NCI-H187 (cell line): ENCODE data around the gene CDH19.
"Not testable (repeated sequence)": the region's sequence is repeated elsewhere in the genome, so short reads cannot be mapped to it uniquely, and the experiment has no call there.

Experiments used
- DNase-seq, 2 experiments: peaks; one replicate each; lab custom pipeline; 2025; lab: John Stamatoyannopoulos, UW

CDH19 gene

GRCh38 chr18:66562279-66562678 is 41.6 kb downstream of the CDH19 start:
- DNase-seq = no peak

GRCh38 chr18:66560094-66560493 is 43.8 kb downstream of the CDH19 start:
- no peak for DNase-seq

- no peak for DNase-seq
These were observed 45.1 kb downstream of the CDH19 start for GRCh38 chr18:66558773-66559172.

DNA sequence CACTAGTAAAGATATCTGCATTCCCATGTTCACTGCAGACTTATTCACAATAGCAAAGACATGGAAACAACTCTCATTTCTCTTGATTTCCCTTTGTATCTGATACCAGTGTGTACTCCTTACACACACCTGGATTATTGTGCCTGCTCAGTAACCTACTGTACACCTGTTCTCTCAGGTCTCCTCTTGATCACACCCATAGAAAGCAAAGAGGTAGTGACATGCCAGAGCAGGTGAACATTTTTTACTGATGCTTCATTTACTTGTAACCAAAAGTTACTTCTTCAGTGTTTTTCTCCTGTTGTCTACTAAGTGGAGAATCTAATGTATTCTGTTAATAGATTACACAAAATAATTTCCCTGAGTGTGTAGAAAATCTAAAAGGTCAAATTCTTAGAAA is 46.8 kb downstream of the CDH19 start:
- no peak for DNase-seq

DNA sequence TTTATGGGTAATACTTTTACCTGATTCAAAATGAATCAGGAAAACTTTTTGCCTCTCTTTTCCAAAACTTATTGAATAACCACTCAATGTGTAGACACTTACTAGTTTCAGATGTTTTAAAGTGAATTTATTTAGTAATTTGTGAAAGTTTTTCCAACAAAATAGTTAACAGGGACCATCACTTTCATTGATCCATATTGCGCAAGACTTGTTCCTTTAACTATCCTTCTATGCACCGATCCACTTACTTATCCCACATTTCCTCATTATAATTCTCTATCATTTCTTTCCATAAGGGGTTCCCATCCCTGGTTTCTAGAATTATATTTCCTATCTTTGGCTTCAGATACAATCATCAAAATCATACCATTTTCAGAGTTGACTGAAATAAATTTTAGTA is 48.3 kb downstream of the CDH19 start:
- DNase-seq = no peak

DNA sequence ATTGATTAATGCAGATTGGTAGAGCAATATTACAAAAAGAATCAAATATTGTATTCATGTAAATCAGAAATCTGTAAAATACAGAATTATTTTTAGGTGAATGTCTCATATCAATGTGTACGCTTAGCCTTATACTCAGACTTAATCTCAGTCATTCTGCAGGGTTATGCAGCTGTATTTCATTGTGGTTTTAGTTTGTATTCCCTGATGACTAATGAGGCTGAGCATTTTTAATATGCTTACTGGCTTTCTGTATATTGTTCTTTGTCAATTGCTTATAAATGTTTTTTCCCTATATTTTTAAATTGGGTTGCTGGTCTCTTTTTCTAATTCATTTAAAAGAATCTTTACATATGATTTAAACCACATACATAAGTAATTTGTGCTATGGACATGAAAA is 50.1 kb downstream of the CDH19 start:
- no peak for DNase-seq

GRCh38 chr18:66550366-66550765 is 53.5 kb downstream of the CDH19 start:
- DNase-seq = no peak

DNA sequence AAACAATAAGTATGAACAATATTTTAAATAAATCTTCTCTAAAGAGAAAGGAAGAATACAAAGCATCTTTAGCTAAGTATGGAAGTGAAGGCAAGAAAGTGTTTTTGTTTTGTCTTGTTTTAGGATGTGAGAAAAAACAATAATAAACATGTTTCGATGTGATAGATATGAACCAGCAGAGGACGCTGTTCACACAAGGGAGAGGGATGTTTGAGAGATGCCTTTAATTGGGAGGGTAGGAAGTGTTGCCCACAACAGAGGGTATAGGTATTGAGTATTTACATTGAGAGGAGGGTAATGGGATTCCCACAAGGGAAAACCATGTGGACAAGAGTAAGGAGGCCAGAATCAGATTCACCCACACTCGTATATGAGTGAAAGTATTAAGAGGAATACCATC is 55.1 kb downstream of the CDH19 start:
- no peak for DNase-seq

DNA sequence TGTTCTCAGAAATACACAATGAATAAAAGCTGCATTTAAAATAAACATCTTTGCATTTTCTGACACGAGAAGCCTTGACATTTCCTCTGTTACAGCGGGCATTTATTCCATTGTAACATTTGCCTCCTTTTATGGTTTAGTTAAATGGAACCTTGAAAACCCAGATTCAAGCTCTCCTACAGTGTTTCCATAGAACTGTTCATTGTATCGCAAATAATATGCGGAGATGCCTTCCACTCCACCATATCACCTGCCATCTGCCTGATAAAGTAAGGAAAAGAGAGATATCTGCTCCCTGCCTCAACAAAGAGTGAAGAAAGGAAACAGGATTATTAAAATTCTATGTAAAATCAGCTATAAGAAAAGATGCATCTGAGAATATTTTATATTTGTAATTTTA is 69.8 kb downstream of the CDH19 start:
- no peak for DNase-seq

GRCh38 chr18:66533693-66534092 is 70.2 kb downstream of the CDH19 start:
- no peak for DNase-seq

DNA sequence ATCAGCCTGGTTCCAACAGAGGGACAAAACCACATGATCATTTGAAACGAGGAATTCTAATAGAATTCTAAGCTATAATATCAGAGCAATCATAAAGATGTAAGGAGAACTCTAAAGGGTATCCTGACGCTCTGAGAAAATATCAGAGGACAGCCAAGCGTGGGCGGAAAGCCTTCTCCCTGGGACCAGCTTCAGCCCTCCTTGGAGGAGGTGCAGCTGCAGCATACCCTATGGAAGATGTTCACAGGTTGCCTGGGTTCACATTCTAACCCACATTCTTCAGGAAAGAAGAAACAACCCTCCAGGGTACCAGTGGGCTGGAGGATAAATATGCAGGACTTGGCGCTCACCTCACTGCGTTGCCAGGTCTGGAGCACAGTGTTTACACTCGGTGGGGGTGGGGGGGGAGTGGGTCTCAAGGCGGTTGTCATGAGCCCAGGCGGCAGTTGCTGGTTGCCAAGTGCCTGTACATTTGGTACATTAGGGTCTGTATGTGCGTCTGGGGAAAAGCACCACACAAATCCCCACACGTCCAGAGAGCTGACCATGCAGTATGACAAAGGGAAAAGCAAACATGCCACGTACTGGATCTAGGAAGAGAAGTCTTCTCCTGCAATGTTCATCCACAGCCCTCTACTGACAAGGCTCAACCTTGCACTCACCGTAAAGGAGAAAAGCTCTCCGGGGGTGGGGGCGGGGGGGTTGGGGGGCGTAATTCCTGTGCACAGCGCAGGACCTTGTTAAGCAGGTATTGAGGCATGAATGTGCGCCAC is 80.5 kb downstream of the CDH19 start:
- no peak for DNase-seq

DNA sequence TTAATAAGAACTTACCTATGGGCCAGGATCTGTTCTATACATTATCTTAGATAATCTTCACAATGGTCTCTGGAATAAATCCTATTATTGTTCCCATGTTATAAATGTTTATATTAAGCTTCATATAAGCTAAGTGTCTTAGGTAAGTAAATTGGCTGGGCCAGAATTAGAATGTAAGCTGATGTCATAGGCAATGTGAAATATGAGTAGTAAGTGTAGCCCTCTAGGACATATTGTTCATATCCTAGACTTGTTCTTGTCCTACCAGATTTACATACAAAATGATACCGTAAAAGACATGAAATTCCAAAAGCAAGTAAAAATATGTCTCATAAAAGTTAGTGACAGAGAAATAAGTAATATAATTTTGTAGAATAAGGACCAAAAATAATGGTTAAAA is 89.9 kb downstream of the CDH19 start:
- no peak for DNase-seq

DNA sequence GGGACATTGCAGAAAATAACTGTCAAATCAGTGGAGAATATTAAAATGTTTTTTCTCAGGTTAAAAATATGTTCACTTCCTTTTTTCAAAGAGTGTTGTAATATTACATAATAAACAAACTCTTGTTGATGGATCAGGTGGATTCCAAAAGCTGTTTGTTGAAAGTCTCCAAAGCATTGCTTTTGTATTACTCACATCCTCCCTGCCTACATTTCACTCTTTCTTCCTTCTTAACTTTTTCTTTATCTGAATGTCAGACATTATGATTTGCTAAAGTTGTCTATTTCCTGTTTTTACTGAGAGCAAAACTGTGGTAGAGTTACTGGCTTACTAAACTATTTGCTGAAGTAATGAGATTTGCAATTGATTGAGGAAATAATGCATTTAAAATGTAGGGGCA is 92.1 kb downstream of the CDH19 start:
- DNase-seq = no peak

DNA sequence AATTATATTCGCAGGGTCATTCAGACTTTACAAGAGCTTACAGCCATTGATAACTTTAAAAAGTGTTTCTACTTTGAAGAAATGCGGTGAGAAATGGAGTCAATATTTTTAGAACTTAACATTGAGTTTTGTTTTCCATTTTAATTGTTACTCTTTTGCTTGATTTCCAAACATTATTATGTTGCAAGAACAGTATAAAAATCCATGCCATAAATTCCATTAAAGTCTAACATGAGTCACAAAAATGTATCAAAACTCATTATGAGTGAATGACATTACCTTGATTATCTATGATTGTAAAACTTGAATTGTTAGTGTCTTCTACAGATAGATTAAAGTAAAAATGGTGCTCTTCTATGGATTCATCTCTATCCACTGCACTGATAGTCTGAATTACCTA is 92.6 kb downstream of the CDH19 start:
- no peak for DNase-seq

DNA sequence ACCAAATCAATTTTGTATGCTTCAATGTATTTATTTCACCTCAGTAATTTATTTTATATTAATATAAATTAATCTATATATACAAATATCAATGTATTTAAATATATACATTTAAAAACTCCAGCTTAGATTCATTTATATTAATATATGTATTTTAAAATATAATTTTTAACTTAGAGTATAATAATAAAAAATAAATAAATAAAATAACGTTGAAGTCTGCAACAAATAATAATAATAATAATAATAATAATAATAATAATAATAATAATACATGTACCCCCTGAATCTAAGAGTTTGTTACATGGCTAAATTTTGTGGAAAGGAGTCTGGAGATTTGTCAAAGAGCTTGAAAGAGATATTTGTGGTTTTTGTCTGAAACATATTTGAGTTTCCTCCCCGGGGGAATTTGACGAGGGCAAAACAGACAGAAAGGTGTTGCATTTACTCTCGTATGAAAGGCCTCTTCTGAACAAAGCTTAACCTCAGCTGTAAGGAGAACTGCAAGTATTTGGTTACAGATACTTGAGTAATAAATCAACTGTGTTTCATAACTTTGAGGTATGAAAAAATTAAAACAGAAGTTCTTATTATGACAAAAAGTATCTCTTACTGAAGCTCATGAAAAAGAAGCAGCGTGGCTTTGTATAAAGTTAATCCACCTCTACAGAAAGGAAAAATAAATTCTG is 93.4 kb downstream of the CDH19 start:
- DNase-seq = no peak

DNA sequence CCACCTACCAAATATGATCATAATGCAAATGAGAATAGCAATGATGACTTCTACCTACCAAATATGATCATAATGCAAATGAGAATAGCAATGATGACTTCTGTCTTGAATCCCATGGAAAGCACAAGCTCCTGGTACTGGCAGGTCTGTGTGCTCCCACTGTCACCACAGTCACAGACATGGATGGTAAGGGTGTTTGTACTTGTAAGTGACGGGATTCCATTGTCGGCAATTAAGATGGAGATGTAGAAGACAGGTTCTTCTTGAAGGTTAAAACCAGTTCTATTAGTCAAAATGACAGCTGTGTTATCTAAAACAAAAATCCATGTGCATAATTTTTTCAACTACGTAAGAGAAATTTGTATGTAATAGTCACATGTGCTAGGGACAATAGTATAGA is 95.0 kb downstream of the CDH19 start:
- DNase-seq = no peak

GRCh38 chr18:66506178-66506577 is 97.7 kb downstream of the CDH19 start:
- no peak for DNase-seq

GRCh38 chr18:66497351-66497750 is 106.5 kb downstream of the CDH19 start:
- DNase-seq = no peak

- DNase-seq = peak in 1 of 2 experiments; percentile 29
These were observed 108.0 kb downstream of the CDH19 start for GRCh38 chr18:66495844-66496243.

DNA sequence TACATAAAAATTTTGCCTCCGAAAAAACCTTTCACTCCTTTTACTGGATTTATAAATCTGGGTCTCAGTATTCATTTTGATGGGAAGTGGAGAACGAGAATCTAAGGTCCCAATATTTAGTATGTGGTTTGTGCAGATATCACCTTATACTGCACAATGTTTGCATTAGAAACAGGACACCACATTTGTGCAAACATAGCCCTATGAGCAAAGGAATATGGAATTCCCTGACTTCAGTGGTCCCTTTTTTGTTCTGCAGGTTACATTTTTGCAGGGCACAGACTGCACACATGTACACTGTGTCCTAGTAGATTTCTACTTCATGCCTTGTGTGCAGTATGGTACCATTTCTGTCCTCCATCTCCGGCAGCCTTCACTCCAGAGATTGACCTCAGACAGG is 130.0 kb downstream of the CDH19 start:
- no peak for DNase-seq

- DNase-seq = not testable (repeated sequence)
These were observed 137.7 kb downstream of the CDH19 start for GRCh38 chr18:66466184-66466583.

GRCh38 chr18:66461344-66461743 is 142.5 kb downstream of the CDH19 start:
- no peak for DNase-seq

DNA sequence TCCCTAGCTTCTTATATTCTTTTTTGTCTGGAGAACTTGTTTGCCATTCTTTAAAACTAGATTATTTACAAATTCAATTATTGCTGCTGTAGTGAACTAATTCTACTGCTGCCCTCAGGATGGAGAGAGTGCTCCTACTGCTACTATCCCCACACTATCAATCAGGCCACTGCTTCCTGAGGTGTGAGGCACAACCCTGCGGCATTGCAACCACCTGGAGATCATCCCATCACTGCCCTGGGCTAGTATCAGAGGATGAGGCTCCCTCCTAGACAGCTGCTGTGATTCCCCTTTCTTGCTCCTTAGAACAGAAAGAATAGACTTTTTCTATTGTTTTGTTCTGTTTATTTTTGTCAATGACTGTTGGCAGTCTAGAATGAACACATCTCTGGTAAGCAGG is 146.6 kb downstream of the CDH19 start:
- no peak for DNase-seq
